ENCODE measurements around the gene MCC.

Gene MCC

GRCh38 chr5:113176196-113176595, 312.1 kb downstream of the MCC start:
- H3K36me3 ChIP-seq (ENCODE audit: control insufficient read depth, insufficient read depth, low read length) = no peaks in the 10 kb centered on the region
- H3K9me3 ChIP-seq (ENCODE audit: control insufficient read depth, insufficient read depth, low read depth, low read length) = no peaks in the 10 kb centered on the region
- H3K4me3 ChIP-seq (ENCODE audit: low read depth, low read length) = no peak overlapping the region
- H3K4me1 ChIP-seq (ENCODE audit: control insufficient read depth, insufficient read depth, low read length) = peaks cover 24% of the 10 kb centered on the region
- no peaks in the 10 kb centered on the region for H3K27me3 ChIP-seq (ENCODE audit: control insufficient read depth, insufficient read depth, low read length)
- no peak overlapping the region for H3K27ac ChIP-seq (ENCODE audit: low read depth, low read length)
- no peak overlapping the region for H3K9ac ChIP-seq (ENCODE audit: low read length)

- Histone ChIP-seq H3K27ac (ENCODE audit: low read depth, low read length) (no peak overlapping the region), H3K9ac (ENCODE audit: low read length) (no peak overlapping the region)
These were observed 315.9 kb downstream of the MCC start for GRCh38 chr5:113172231-113172826.

GRCh38 chr5:113171520-113171919, 316.7 kb downstream of the MCC start:
- H3K9ac ChIP-seq (ENCODE audit: low read length) = no peak overlapping the region
- no peaks in the 10 kb centered on the region for H3K36me3 ChIP-seq (ENCODE audit: control insufficient read depth, insufficient read depth, low read length)
- H3K27me3 ChIP-seq (ENCODE audit: control insufficient read depth, insufficient read depth, low read length) = no peaks in the 10 kb centered on the region
- H3K9me3 ChIP-seq (ENCODE audit: control insufficient read depth, insufficient read depth, low read depth, low read length) = no peaks in the 10 kb centered on the region
- no peak overlapping the region for H3K27ac ChIP-seq (ENCODE audit: low read depth, low read length)
- peaks cover 14% of the 10 kb centered on the region for H3K4me1 ChIP-seq (ENCODE audit: control insufficient read depth, insufficient read depth, low read length)
- H3K4me3 ChIP-seq (ENCODE audit: low read depth, low read length) = no peak overlapping the region

More at GRCh38 chr5:113172231-113172826, 315.9 kb downstream of the MCC start:
- no peak overlapping the region for H3K4me3 ChIP-seq (ENCODE audit: low read depth, low read length)
- H3K9me3 ChIP-seq (ENCODE audit: control insufficient read depth, insufficient read depth, low read depth, low read length) = no peaks in the 10 kb centered on the region
- H3K4me1 ChIP-seq (ENCODE audit: control insufficient read depth, insufficient read depth, low read length) = peaks cover 6% of the 10 kb centered on the region
- no peaks in the 10 kb centered on the region for H3K36me3 ChIP-seq (ENCODE audit: control insufficient read depth, insufficient read depth, low read length)
- no peaks in the 10 kb centered on the region for H3K27me3 ChIP-seq (ENCODE audit: control insufficient read depth, insufficient read depth, low read length)

- H3K9me3 ChIP-seq (ENCODE audit: control insufficient read depth, insufficient read depth, low read depth, low read length) = no peaks in the 10 kb centered on the region
- H3K4me3 ChIP-seq (ENCODE audit: low read depth, low read length) = no peak overlapping the region
- peaks cover 14% of the 10 kb centered on the region for H3K4me1 ChIP-seq (ENCODE audit: control insufficient read depth, insufficient read depth, low read length)
- no peaks in the 10 kb centered on the region for H3K36me3 ChIP-seq (ENCODE audit: control insufficient read depth, insufficient read depth, low read length)
- H3K9ac ChIP-seq (ENCODE audit: low read length) = no peak overlapping the region
- no peaks in the 10 kb centered on the region for H3K27me3 ChIP-seq (ENCODE audit: control insufficient read depth, insufficient read depth, low read length)
- H3K27ac ChIP-seq (ENCODE audit: low read depth, low read length) = no peak overlapping the region
These were observed 317.5 kb downstream of the MCC start for GRCh38 chr5:113170707-113171106.

GRCh38 chr5:113169720-113170119, 318.5 kb downstream of the MCC start:
- Histone ChIP-seq H3K4me3 (ENCODE audit: low read depth, low read length) (no peak overlapping the region), H3K4me1 (ENCODE audit: control insufficient read depth, insufficient read depth, low read length) (peaks cover 19% of the 10 kb centered on the region), H3K27me3 (ENCODE audit: control insufficient read depth, insufficient read depth, low read length) (no peaks in the 10 kb centered on the region), H3K36me3 (ENCODE audit: control insufficient read depth, insufficient read depth, low read length) (no peaks in the 10 kb centered on the region), H3K9ac (ENCODE audit: low read length) (no peak overlapping the region), H3K9me3 (ENCODE audit: control insufficient read depth, insufficient read depth, low read depth, low read length) (no peaks in the 10 kb centered on the region), H3K27ac (ENCODE audit: low read depth, low read length) (no peak overlapping the region)

- H3K27me3 ChIP-seq (ENCODE audit: control insufficient read depth, insufficient read depth, low read length) = no peaks in the 10 kb centered on the region
- no peak overlapping the region for H3K27ac ChIP-seq (ENCODE audit: low read depth, low read length)
- H3K36me3 ChIP-seq (ENCODE audit: control insufficient read depth, insufficient read depth, low read length) = no peaks in the 10 kb centered on the region
- H3K4me1 ChIP-seq (ENCODE audit: control insufficient read depth, insufficient read depth, low read length) = peaks cover 26% of the 10 kb centered on the region
- H3K9ac ChIP-seq (ENCODE audit: low read length) = no peak overlapping the region
- no peaks in the 10 kb centered on the region for H3K9me3 ChIP-seq (ENCODE audit: control insufficient read depth, insufficient read depth, low read depth, low read length)
- H3K4me3 ChIP-seq (ENCODE audit: low read depth, low read length) = no peak overlapping the region
These were observed 320.3 kb downstream of the MCC start for GRCh38 chr5:113167985-113168384.

- Histone ChIP-seq H3K9ac (ENCODE audit: low read length) (no peak overlapping the region), H3K4me1 (ENCODE audit: control insufficient read depth, insufficient read depth, low read length) (peaks cover 34% of the 10 kb centered on the region), H3K36me3 (ENCODE audit: control insufficient read depth, insufficient read depth, low read length) (no peaks in the 10 kb centered on the region), H3K27ac (ENCODE audit: low read depth, low read length) (no peak overlapping the region), H3K9me3 (ENCODE audit: control insufficient read depth, insufficient read depth, low read depth, low read length) (no peaks in the 10 kb centered on the region), H3K27me3 (ENCODE audit: control insufficient read depth, insufficient read depth, low read length) (no peaks in the 10 kb centered on the region), H3K4me3 (ENCODE audit: low read depth, low read length) (no peak overlapping the region)
These were observed 321.3 kb downstream of the MCC start for GRCh38 chr5:113166852-113167366.

- no peak overlapping the region for H3K27ac ChIP-seq (ENCODE audit: low read depth, low read length)
- no peaks in the 10 kb centered on the region for H3K9me3 ChIP-seq (ENCODE audit: control insufficient read depth, insufficient read depth, low read depth, low read length)
- H3K36me3 ChIP-seq (ENCODE audit: control insufficient read depth, insufficient read depth, low read length) = no peaks in the 10 kb centered on the region
- no peak overlapping the region for H3K4me3 ChIP-seq (ENCODE audit: low read depth, low read length)
- no peaks in the 10 kb centered on the region for H3K27me3 ChIP-seq (ENCODE audit: control insufficient read depth, insufficient read depth, low read length)
- H3K9ac ChIP-seq (ENCODE audit: low read length) = no peak overlapping the region
- H3K4me1 ChIP-seq (ENCODE audit: control insufficient read depth, insufficient read depth, low read length) = peaks cover 41% of the 10 kb centered on the region
These were observed 322.0 kb downstream of the MCC start for GRCh38 chr5:113166261-113166660.

GRCh38 chr5:113164021-113164420, 324.2 kb downstream of the MCC start:
- H3K4me1 ChIP-seq (ENCODE audit: control insufficient read depth, insufficient read depth, low read length) = peaks cover 46% of the 10 kb centered on the region

GRCh38 chr5:113163328-113163727, 324.9 kb downstream of the MCC start:
- peaks cover 46% of the 10 kb centered on the region for H3K4me1 ChIP-seq (ENCODE audit: control insufficient read depth, insufficient read depth, low read length)
- H3K27ac ChIP-seq (ENCODE audit: low read depth, low read length) = no peak overlapping the region
- H3K36me3 ChIP-seq (ENCODE audit: control insufficient read depth, insufficient read depth, low read length) = no peaks in the 10 kb centered on the region
- no peak overlapping the region for H3K9ac ChIP-seq (ENCODE audit: low read length)
- no peaks in the 10 kb centered on the region for H3K9me3 ChIP-seq (ENCODE audit: control insufficient read depth, insufficient read depth, low read depth, low read length)
- no peak overlapping the region for H3K4me3 ChIP-seq (ENCODE audit: low read depth, low read length)
- no peaks in the 10 kb centered on the region for H3K27me3 ChIP-seq (ENCODE audit: control insufficient read depth, insufficient read depth, low read length)

More at GRCh38 chr5:113164021-113164420, 324.2 kb downstream of the MCC start:
- no peak overlapping the region for H3K9ac ChIP-seq (ENCODE audit: low read length)
- H3K36me3 ChIP-seq (ENCODE audit: control insufficient read depth, insufficient read depth, low read length) = no peaks in the 10 kb centered on the region
- H3K27ac ChIP-seq (ENCODE audit: low read depth, low read length) = no peak overlapping the region
- H3K27me3 ChIP-seq (ENCODE audit: control insufficient read depth, insufficient read depth, low read length) = no peaks in the 10 kb centered on the region
- H3K9me3 ChIP-seq (ENCODE audit: control insufficient read depth, insufficient read depth, low read depth, low read length) = no peaks in the 10 kb centered on the region
- no peak overlapping the region for H3K4me3 ChIP-seq (ENCODE audit: low read depth, low read length)

- Histone ChIP-seq H3K9me3 (ENCODE audit: control insufficient read depth, insufficient read depth, low read depth, low read length) (no peaks in the 10 kb centered on the region), H3K9ac (ENCODE audit: low read length) (no peak overlapping the region), H3K27me3 (ENCODE audit: control insufficient read depth, insufficient read depth, low read length) (no peaks in the 10 kb centered on the region), H3K27ac (ENCODE audit: low read depth, low read length) (no peak overlapping the region), H3K4me3 (ENCODE audit: low read depth, low read length) (no peak overlapping the region), H3K4me1 (ENCODE audit: control insufficient read depth, insufficient read depth, low read length) (peaks cover 46% of the 10 kb centered on the region), H3K36me3 (ENCODE audit: control insufficient read depth, insufficient read depth, low read length) (no peaks in the 10 kb centered on the region)
These were observed 325.5 kb downstream of the MCC start for GRCh38 chr5:113162770-113163169.

All from HUES6 (cell line).